Endodermal cell (in vitro differentiated cells): ENCODE measurements around the gene AGAP3. TPM values are rescaled to one million over a fixed set of nuclear protein-coding genes. Genes with fewer than 3 reads are reported as not detected.

Source experiments
- DNase-seq: peaks from one replicate; pipeline ENCODE4 v3.0.0-alpha.2; 2017
- H3K27ac ChIP-seq: 2 replicates; pipeline ENCODE4 v1.5.1; 2013; ENCODE audit warnings: mild to moderate bottlenecking, low read depth, low read length, moderate library complexity
- H3K27me3 ChIP-seq: 2 replicates; pipeline ENCODE4 v1.6.1; 2013; ENCODE audit warnings: mild to moderate bottlenecking, low read length, moderate library complexity; ENCODE audit not compliant: insufficient read depth, control insufficient read depth, poor library complexity, severe bottlenecking
- H3K36me3 ChIP-seq: 2 replicates; pipeline ENCODE4 v1.7.0; 2013; ENCODE audit warnings: mild to moderate bottlenecking, low read length, moderate library complexity; ENCODE audit not compliant: control insufficient read depth, insufficient read depth
- H3K4me1 ChIP-seq: one replicate; pipeline ENCODE4 v1.7.0; 2013; ENCODE audit warnings: low read length; ENCODE audit not compliant: control insufficient read depth, insufficient read depth
- H3K4me3 ChIP-seq: 2 replicates; pipeline ENCODE4 v1.5.1; 2013; ENCODE audit warnings: mild to moderate bottlenecking, low read length, moderate library complexity
- H3K9ac ChIP-seq: 2 replicates; pipeline ENCODE4 v1.6.1; 2013; ENCODE audit warnings: mild to moderate bottlenecking, low read length, moderate library complexity; ENCODE audit not compliant: poor library complexity, severe bottlenecking; ENCODE audit errors: extremely low read depth
- H3K9me3 ChIP-seq: 2 replicates; pipeline ENCODE4 v1.6.1; 2013; ENCODE audit warnings: mild to moderate bottlenecking, low read length, moderate library complexity; ENCODE audit not compliant: control insufficient read depth
- H3K27ac Mint-ChIP-seq: 2 replicates; pipeline ENCODE4 v1.8.0; 2020; ENCODE audit warnings: mixed read lengths
- H3K27me3 Mint-ChIP-seq: 2 replicates; pipeline ENCODE4 v1.8.0; 2021; ENCODE audit warnings: mild to moderate bottlenecking, mixed read lengths; ENCODE audit not compliant: insufficient read depth
- H3K36me3 Mint-ChIP-seq: 2 replicates; pipeline ENCODE4 v1.8.0; 2020; ENCODE audit warnings: low read depth, mixed read lengths
- H3K4me1 Mint-ChIP-seq: 2 replicates; pipeline ENCODE4 v1.8.0; 2020; ENCODE audit warnings: mixed read lengths
- H3K4me3 Mint-ChIP-seq: 2 replicates; pipeline ENCODE4 v1.8.0; 2020; ENCODE audit warnings: mild to moderate bottlenecking, moderate library complexity, mixed read lengths
- H3K9me3 Mint-ChIP-seq: 2 replicates; pipeline ENCODE4 v1.8.0; 2020; ENCODE audit warnings: mild to moderate bottlenecking, mixed read lengths
- CTCF ChIP-seq: fragments of 200-600 bp; sonication (generic); conservative IDR thresholded peaks from 2 replicates; pipeline ENCODE4 v1.5.0; 2021; ENCODE audit warnings: antibody characterized with exemption, mild to moderate bottlenecking
- WGBS, 2 experiments: methylation state at CpG; one replicate each; pipeline versions ENCODE4 v1.1.5 to v1.1.7; 2013; ENCODE audit warnings: missing lambda C conversion rate in 2 of 2, mixed read lengths in 1 of 2; ENCODE audit not compliant: insufficient coverage in 1 of 2, insufficient read length in 1 of 2; 5-methylcytosine and 5-hydroxymethylcytosine counted together
- total RNA-seq, 2 donors: library from RNA; stranded (reverse); fragmentation: NEBNext Ultra II Directional in 1 of 2; extraction: Animal tissue kit (Norgen Biotek cat#: 25700) in 1 of 2; gene quantifications; 2 replicates in 1 of 2; 3 replicates in 1 of 2; pipeline ENCODE4 v1.2.1, GENCODE V29; 2021

AGAP3 gene
- total RNA-seq, 2 donors from 2014 or later = 113 to 116 TPM

DNA sequence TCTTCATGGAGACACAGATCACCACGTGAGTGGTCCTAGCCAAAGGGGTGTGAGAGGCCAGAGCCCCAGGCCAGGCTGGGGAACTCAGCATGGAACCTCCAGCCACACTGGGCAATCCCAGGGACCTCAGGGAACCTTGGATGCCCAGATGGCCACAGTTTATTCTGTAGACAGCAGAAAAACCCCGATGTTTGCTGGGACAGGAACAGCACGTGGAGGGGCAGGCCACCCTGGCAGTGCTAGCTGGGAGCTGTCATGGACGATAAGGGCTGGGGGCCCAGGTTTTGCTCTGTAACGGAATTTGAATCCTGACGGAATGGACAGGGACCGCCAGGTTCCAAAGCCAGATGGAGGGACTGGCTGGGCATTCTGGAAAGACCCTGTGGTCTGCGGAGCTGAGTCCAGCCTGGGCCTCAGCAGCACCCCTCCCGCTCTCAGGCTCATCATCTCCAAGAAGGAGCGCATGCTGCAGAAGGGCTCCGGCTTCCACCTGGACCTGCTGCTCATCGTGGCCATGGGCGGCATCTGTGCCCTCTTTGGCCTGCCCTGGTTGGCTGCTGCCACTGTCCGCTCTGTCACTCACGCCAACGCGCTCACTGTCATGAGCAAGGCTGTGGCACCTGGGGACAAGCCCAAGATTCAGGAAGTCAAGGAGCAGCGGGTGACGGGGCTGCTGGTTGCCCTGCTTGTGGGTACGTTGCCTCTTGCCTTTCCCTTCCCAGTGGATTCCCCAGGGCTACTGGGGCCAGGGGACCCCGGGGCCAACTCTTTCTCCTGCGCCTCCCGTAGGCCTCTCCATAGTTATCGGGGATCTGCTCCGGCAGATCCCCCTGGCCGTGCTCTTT, 11.2 kb upstream of the AGAP3 start:
- Mint-ChIP-seq H3K27ac (no peak overlapping the region), H3K4me1 (peaks cover 25% of the 10 kb centered on the region), H3K4me3 (no peak overlapping the region), H3K9me3 (no peaks in the 10 kb centered on the region), H3K27me3 (no peaks in the 10 kb centered on the region), H3K36me3 (peaks cover 43% of the 10 kb centered on the region)
- H3K9me3 ChIP-seq = no peaks in the 10 kb centered on the region
- H3K4me1 ChIP-seq = peaks cover 15% of the 10 kb centered on the region
- TF ChIP-seq CTCF = no peak
- H3K36me3 ChIP-seq = peaks cover 30% of the 10 kb centered on the region
- WGBS, 2 experiments = 94 to 95% methylated on average over 25 to 26 of the region's 26 CpGs
- H3K27me3 ChIP-seq = no peaks in the 10 kb centered on the region
- H3K9ac ChIP-seq = no peak overlapping the region
- H3K4me3 ChIP-seq = no peak overlapping the region
- DNase-seq = no peak
- H3K27ac ChIP-seq = no peak overlapping the region

- Histone ChIP-seq H3K4me1 (peaks cover 15% of the 10 kb centered on the region), H3K36me3 (peaks cover 25% of the 10 kb centered on the region), H3K9ac (no peak overlapping the region), H3K9me3 (no peaks in the 10 kb centered on the region), H3K4me3 (no peak overlapping the region), H3K27ac (no peak overlapping the region), H3K27me3 (no peaks in the 10 kb centered on the region)
- H3K36me3 Mint-ChIP-seq = peaks cover 39% of the 10 kb centered on the region
- TF ChIP-seq CTCF = no peak
- H3K27ac Mint-ChIP-seq = no peak overlapping the region
- H3K27me3 Mint-ChIP-seq = no peaks in the 10 kb centered on the region
- H3K4me3 Mint-ChIP-seq = no peak overlapping the region
- peaks cover 25% of the 10 kb centered on the region for H3K4me1 Mint-ChIP-seq
- WGBS, 2 experiments = 92 to 94% methylated on average over 5 to 7 of the region's 7 CpGs
- H3K9me3 Mint-ChIP-seq = no peaks in the 10 kb centered on the region
- no peak for DNase-seq
Measured at GRCh38 chr7:151075662-151075971, 10.7 kb upstream of the AGAP3 start.

GRCh38 chr7:151075978-151076426, 10.3 kb upstream of the AGAP3 start:
- 86 to 89% methylated on average over 12 to 22 of the region's 22 CpGs for WGBS, 2 experiments
- Histone ChIP-seq H3K9me3 (no peaks in the 10 kb centered on the region), H3K36me3 (peaks cover 21% of the 10 kb centered on the region), H3K27ac (no peak overlapping the region), H3K9ac (no peak overlapping the region), H3K4me3 (no peak overlapping the region), H3K27me3 (no peaks in the 10 kb centered on the region), H3K4me1 (peaks cover 15% of the 10 kb centered on the region)
- Mint-ChIP-seq H3K4me1 (peaks cover 25% of the 10 kb centered on the region), H3K9me3 (no peaks in the 10 kb centered on the region), H3K27ac (peak overlapping the region; percentile 17), H3K36me3 (peaks cover 35% of the 10 kb centered on the region), H3K27me3 (no peaks in the 10 kb centered on the region), H3K4me3 (no peak overlapping the region)
- TF ChIP-seq CTCF = no peak
- no peak for DNase-seq
